Right ventricle myocardium inferior (tissue), 1 donor: Measurements from ENCODE around the gene GCM1. TPM values are rescaled to one million over a fixed set of nuclear protein-coding genes. Genes with fewer than 3 reads are reported as not detected.
"Not testable (repeated sequence)": the region's sequence is repeated elsewhere in the genome, so short reads cannot be mapped to it uniquely, and the experiment has no call there.

ENCODE experiments used
- ATAC-seq: fragments of 200-7000 bp; cut with Tn5 transposase; one replicate; pipeline ENCODE4 v1.9.1; 2020; ENCODE audit warnings: mild to moderate bottlenecking, moderate library complexity
- DNase-seq: peaks from one replicate; pipeline ENCODE4 v3.0.0; 2021; ENCODE audit errors: missing footprints
- intact Hi-C: fragments of 100-400 bp; cut with DNase I; formaldehyde crosslinking; loops from one replicate; pipeline ENCODE4 v1.11.0; 2022
- long read RNA-seq: library from polyadenylated mRNA; unstranded; transcript quantifications from one replicate; pipeline ENCODE4 v2.0.0, GENCODE V29; 2021
- total RNA-seq: library from RNA; stranded (reverse); fragmentation: NEBNext Ultra II Directional; extraction: Animal tissue kit (Norgen Biotek cat#: 25700); gene quantifications from one replicate; pipeline ENCODE4 v1.2.1, GENCODE V29; 2021
- donor health status: DM: no; HTN: yes; CAD: no; lungs with severe emphysema.

Gene GCM1, protein sequence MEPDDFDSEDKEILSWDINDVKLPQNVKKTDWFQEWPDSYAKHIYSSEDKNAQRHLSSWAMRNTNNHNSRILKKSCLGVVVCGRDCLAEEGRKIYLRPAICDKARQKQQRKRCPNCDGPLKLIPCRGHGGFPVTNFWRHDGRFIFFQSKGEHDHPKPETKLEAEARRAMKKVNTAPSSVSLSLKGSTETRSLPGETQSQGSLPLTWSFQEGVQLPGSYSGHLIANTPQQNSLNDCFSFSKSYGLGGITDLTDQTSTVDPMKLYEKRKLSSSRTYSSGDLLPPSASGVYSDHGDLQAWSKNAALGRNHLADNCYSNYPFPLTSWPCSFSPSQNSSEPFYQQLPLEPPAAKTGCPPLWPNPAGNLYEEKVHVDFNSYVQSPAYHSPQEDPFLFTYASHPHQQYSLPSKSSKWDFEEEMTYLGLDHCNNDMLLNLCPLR
- not detected for total RNA-seq
- long read RNA-seq = 0 reads

DNA sequence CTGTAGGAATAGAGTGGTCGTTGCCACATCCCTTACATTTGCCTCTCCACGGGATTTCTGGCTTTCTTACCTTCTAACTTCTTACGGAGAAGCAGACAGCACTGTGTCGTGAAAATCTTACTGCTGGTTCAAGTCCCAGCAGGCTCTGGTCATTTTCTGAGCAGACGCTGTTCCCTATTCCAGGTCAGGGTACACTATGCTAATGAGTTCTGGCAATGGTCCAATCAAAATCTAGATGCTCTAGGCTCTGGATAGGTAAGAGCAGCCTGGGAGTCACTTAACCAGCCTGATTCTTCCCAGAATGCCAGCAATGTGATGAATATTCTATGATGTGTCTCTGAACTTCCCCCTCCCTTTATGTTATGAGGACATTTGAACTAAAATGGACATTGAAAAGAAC, at the start of gene GCM1:
Gene GCM1 (minus strand): TSS at position 158 of the 400 bp plus-strand sequence. CDS start 3,209 bp downstream, outside the sequence.
- intact Hi-C loops = no loop called here
- no peak for ATAC-seq

DNA sequence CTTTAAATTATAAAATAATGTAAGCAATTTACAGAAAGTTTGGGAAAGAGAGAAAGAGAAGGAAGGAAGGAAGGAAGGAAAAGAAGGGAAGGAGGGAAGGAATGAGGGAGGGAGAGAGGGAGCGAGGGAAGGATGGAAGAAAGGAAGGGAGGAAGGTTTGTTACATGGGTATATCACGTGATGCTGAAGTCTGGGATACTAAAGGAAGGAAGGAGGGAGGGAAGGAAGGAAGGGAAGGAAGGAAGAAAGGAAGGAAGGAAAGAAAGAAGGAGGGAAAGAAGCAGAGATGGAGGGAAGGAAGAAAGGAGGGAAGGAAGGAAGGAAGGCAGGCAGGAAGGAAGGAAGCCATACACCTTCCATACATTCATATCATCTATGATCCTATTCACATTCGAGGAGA, 48.9 kb upstream of the GCM1 start:
- DNase-seq = no peak
- intact Hi-C loops = no loop called here
- ATAC-seq = no peak

More for the DNA sequence above, at the start of gene GCM1:
- DNase-seq = no peak

DNA sequence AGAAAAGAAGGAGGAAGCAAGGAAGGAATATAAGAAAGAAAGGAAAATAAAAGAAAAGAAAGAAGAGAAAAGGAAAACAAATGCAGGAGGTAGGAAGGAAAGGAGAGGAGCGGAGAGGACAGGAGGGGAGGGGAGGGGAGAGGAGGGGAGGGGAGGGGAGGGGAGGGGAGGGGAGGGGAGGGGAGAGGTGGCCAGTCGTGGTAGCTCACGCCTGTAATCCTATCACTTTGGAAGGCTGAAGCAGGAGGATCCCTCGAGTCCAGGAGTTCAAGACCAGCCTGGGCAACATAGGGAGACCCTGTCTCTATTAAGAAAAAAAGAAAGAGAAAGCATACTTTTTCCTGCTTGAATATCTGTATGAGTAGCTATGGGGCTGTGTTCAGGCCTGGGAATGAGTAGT, 46.4 kb upstream of the GCM1 start:
- intact Hi-C loops = no loop called here
- DNase-seq (no peak), ATAC-seq (no peak)

DNA sequence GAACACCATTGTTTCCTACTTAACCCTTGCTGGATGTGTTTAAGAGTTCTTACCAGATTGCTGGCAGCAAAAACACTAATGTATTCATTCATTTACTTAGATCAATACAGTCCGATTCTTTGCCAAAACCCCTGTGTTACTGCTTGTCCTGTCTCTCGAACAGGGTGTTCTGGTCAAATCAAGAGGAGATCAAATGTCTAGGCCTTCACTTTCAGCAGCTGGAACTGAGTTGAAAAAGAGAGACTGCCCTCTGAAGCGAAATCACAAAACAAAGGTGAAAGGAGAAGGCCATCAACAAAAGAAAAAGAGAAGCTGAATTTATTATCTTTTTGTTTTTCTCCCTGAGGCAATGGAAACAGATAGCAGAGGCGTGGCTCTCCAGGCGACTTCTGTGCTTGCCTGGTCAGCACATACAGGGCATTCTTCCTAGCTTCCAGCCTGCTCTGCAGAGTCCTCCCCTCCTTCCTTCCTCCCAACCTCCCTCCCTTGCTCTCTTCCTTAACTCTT, 44.1 kb upstream of the GCM1 start:
- intact Hi-C loops = no loop called here
- DNase-seq (no peak), ATAC-seq (peak; percentile 54)

DNA sequence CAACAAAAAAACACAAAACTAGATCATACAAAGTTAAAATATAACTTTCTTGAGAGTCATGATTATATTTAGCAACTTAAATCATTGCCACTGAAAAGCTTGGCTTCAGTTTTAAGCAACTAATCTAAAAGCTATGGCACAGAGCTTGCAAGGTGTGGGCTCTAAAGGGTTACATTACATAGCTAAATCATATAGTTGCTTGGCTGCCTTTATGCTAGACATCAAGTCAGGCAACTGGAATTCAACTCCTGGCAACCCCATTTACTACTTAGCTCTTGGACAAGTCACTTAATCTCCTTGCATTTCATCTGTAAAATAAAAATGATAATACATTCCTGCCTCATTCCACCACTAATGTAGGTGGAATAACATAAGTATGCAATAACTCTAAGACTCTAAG, 40.9 kb upstream of the GCM1 start:
- DNase-seq = no peak
- intact Hi-C loops = no loop called here
- no peak for ATAC-seq

DNA sequence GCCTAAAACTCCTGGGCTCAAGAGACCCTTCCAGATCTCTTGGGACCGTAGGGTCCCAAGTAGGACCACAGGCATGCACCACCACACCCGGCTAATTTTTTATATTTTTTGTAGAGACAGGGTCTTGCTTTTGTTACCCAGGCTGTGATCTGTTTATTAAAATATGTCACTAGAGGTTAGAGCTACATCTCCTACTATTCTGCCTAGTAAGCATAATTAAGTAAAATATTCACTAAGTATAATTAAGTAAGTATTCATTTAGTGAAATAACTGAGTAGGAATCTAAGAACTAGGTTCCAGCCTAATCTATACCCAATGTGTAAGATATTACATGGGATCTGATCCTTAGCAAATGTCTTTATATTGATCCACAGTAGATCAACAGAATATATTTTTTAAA, 40.2 kb upstream of the GCM1 start:
- intact Hi-C loops = no loop called here
- ATAC-seq = no peak
- DNase-seq = no peak

DNA sequence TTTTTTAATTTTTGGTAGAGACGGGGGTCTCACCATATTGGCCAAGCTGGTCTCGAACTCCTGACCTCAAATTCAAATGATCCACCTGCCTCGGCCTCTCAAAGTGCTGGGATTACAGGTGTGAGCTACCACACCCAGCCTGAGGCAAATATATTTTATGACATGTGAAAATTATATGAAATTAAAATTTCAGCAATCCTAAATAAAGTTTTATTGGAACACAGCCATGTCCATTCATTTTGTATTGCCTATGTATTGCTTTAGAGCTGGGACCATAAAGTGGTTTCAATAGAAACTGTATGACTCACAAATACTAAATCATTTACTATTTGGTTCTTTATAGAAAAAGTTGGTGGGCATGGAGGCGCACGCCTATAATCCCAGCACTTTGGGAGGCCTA, 32.0 kb upstream of the GCM1 start:
- intact Hi-C loops = no loop called here
- DNase-seq = no peak
- ATAC-seq = no peak

DNA sequence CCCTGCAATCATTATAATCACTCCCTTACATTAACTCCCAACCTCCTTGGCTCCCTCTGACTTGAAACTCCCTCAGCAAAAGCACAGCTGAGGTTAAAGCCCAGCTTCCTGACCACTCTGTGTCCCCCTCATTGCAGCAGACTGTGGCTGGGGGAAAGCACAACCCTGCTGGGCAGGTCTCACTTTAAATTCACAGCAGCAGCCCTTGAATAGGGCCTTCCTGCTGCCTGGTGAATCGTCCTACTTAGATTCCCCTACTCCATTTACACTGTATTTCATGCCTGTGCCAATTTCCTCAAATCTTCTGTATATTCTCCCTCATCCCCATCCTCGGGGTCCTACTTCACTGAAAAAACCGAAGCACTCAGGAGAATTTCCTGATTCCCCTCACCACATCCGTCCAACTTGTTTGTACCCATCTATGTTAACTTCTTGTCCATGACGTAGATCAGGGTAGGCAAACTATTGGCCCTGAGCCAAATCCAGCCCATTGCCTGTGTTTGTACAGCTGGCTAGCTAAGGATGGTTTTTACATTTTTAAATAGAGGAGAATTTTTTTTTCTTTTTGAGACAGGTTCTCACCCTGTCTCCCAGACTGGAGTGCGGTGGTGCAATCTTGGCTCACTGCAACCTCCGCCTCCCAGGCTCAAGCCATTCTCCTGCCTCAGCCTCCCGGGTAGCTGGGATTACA, 31.5 kb upstream of the GCM1 start:
- DNase-seq (no peak), ATAC-seq (no peak)
- intact Hi-C loops = loop anchor here (5.0 to 10.0 kb wide), 2 partner anchors 112 to 545 kb away; no protein-coding TSS in a partner anchor

DNA sequence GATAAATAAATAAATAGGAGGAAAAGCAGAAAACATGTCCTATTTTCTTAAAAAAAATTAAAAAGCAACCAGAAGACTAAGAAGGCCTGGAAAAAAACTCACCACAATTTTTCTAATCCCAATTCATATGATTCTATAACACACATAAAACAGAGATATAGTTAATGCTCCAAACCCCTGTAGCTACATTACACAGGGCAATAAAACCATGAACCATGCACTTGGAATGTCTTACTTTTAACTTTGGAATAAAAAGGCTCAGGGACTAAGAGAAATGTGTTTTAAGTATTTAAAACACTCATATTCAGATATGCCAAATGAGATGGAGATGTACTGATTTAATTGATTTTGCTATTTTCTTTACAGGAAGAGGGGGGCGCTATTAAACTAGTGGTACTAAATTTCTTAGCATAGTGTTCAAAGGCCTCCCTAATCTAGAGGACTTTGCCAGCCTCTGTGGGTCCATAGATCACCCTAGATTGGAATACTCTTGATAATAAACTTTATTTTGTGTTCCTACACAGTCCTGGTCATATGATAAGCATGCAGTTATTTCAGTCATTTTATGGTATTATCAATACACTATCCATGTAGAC, 30.3 kb upstream of the GCM1 start:
- intact Hi-C loops = loop anchor here (5.0 to 10.0 kb wide), 2 partner anchors 113 to 546 kb away; no protein-coding TSS in a partner anchor
- ATAC-seq = no peak

DNA sequence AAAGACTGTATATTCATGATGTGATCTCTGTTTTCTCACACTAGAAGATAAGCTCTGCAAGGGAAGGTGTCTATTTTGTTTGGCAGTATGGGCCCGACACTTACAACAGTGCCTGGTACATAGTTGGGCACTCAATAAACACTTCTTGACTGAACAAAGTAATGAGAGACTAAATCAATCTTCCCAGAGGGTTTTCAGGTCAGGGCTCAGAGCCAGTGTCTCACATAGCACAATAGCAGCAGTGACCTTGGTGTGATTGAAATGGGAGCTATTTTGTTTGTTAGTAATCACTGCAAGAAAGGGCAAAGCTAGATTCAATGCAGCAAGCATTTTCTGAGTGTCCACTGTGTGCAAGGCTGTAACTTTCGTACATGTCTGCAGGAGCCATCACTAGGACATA, 26.4 kb upstream of the GCM1 start:
- ATAC-seq = no peak
- intact Hi-C loops = loop anchor here (5.0 to 10.0 kb wide), 2 partner anchors 117 to 550 kb away; no protein-coding TSS in a partner anchor
- DNase-seq = no peak

More for the DNA sequence above, 30.3 kb upstream of the GCM1 start:
- no peak for DNase-seq

DNA sequence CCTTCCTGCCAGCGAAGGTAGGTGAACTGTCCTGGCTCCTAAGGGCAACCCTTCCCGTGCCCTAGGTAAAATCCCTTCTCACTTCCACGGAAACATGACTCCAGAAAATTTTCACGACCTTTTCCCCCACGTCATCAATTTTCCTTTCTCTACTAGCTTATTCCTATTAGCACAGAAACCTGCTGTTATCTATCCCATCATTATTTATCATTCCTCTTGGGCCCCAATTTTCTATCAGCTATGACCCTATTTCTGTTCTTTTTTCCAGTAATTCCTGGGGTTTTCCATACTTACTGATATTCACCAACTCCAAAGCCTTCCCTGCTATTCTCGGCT, 23.8 kb upstream of the GCM1 start:
- intact Hi-C loops = loop anchor here (1.0 to 10.0 kb wide), 6 partner anchors 80 to 552 kb away; partner anchors contain the start of gene ELOVL5
- no peak for DNase-seq
- ATAC-seq = no peak

DNA sequence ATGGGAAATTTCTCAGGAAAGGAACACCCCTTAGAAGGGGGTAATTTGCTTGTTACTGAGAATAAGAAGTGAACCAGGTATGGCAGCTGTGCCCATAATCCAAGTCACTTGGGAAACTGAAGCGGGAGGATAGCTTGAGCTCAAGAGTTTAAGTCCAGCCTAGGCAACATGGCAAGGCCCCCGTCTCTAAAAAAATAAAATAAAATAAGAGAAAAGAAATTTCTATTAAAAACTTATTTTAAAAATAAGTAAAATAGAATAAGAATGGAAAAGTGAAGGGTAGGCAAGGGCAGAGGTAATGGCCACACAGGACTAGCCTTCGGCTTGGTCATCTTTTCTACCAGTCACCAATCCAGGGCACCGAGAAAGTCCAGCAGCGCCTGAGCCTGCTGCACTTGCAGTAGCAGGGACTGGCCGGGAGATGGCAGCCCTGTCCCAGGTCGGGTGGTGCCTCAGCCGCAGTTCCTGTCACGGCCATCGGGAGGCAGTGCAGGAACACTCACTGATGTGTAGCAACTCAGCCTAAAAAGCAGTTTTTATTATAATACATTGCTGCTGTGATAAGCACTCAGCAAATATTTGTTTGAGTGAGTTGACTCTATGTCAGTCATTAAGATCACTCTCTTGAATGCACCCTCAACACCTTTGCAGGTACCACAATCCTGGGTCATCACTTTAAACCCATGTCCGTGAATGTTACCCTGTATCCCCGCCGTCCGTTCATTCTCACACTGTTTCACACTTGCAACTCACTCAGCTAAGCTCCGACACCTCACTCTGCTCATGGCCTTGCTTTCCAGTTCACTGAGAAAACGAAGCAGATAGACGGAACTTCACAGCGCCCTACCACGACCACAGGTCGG, 23.2 kb upstream of the GCM1 start:
- peak; percentile 96 for DNase-seq
- intact Hi-C loops = loop anchor here (1.0 to 10.0 kb wide), 6 partner anchors 80 to 553 kb away; partner anchors contain the start of gene ELOVL5
- peak; percentile 95 for ATAC-seq

DNA sequence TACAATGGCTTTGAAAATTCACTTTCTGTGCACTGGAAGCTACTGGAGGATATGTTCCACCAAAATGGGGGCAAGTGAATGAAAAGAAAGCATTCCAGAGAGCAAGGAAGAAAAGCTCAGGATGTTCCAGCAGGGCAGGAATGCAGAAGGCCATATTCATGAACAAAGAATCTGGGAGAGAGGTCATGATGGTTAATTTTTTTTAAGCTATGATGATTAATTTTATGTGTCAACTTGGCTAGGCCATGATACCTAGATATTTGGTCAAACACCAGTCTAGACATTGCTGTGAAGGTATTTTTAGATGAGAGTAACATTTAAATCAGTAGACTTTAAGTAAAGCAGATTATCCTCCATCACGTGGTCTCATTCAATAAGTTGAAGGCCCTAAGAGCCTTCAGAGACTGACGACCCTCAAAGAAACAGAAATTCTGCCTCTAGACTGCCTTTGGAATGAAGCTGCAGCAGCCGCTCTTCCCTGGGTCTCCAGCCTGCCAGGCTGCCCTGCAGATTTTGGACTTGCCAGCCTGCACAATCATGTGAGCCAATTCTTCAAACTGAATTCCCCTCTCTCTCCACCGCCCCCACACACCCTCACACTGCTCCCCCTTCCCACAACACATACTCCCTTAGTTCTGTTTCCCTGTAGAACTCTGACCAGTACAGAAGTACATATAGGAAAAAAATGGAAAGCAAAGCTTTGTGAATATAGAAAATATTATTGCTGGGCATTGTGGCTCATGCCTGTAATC, 20.1 kb upstream of the GCM1 start:
- ATAC-seq (no peak), DNase-seq (no peak)
- intact Hi-C loops = no loop called here

DNA sequence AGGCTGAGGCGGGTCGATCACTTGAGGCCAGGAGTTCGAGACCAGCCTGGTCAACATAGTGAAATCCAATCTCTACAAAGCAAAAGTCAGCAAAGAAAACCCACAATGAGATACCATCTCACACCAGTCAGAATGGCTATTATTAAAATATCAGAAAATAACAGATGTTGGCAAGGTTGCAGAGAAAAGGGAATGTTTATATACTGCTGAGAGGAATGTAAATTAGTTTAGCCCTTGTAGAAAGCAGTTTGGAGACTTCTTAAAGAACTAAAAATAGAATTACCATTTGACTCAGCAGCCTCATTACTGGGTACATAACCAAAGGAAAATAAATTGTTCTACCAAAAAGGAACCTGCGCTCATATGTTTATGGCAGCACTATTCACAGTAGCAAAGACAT, 16.7 kb upstream of the GCM1 start:
- intact Hi-C loops = no loop called here
- ATAC-seq = no peak
- DNase-seq = no peak

DNA sequence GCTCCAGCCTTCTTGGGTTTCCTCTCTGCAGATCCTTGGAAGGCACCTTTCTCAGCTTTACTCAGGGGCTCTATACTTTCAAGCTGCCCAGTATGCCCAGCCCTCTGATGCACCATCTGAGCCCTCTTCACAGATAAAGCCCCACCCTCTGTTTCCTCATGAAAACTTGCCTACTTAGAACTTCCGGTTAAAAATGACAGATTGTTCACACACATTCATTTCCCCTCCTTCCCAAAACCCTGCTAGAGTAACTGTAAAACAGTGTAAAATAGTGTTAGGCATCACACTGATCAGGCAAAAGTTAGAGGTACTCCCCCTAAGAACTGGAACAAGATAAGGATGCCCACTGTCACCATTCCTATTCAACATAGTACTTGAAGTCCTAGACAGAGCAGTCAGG, 14.0 kb upstream of the GCM1 start:
- intact Hi-C loops = no loop called here
- ATAC-seq (no peak), DNase-seq (no peak)

DNA sequence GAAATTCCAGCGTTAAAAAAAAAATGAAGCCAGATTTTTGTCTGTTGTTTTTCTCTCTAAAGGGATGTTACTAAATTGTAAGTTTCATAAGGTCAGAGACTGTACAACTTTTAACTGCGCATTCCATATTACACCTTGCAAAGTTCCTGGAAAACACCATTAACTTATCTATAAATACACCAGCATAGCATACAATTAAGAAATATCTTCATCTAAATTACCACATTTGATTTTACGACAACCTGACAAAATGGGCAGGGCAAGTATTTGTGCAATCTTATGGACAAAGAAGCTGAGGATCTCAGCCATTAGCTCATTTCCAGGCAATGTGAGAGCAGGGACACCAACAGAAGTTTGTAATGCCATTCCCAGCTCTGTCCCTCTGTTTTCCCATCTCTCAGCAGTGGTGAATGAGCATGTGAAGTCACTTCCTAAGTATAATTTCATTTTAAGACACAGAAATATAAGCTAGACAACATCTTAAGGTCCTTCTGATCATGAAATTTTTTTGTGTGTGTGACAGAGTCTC, 12.9 kb upstream of the GCM1 start:
- DNase-seq (no peak), ATAC-seq (no peak)
- intact Hi-C loops = no loop called here

DNA sequence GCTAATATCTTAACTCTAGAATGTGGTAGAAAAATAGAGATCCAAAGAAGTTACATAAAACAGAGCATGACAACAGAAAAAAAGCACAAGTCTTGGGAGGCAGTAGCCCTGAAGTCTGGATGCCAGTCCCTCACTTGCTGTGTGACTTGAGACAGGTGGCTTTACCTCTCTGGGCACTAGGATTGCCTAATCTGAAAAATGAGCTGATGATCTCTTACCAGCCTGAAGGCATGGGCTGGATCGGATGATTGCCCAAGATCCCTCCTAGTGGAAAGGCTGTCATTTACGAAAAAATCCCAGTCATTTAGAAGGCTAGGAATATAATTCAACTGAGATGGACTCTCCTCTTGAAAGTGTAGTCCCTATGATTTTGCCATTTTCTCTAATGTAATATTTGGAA, 10.9 kb upstream of the GCM1 start:
- ATAC-seq = no peak
- intact Hi-C loops = no loop called here

DNA sequence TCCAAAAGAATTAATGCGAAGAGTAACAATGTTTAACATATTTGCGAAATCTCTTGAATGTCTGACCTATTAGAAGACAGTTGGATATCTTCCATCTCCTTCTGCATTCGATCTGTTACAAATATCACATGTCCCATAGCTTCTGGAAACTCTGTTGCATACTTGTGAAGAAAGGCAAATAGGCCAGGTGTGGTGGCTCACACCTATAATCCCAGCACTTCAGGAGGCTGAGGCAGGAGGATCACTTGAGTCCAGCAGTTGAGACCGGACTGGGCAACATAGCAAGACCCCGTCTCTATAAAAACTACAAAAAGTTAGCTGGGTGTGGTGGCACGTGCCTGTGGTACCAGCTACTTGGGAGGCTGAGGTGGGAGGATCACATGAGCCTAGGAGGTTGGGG, 9.4 kb upstream of the GCM1 start:
- DNase-seq, intact Hi-C loops, ATAC-seq: not testable (repeated sequence)

More for the DNA sequence above, 10.9 kb upstream of the GCM1 start:
- no peak for DNase-seq
